ENCODE data around the gene TSPAN14.

Gene TSPAN14

GRCh38 chr10:80454513-80455460, 677 bp downstream of the TSPAN14 start:
- DNase-seq (ENCODE audit: low read depth): no peak

GRCh38 chr10:80455461-80456349, 1.6 kb downstream of the TSPAN14 start:
- DNase-seq (ENCODE audit: low read depth): no peak

- no peak for DNase-seq (ENCODE audit: low read depth)
Measured at GRCh38 chr10:80457554-80458262, 3.6 kb downstream of the TSPAN14 start.

- no peak for DNase-seq (ENCODE audit: low read depth)
Measured at GRCh38 chr10:80458263-80458625, 4.1 kb downstream of the TSPAN14 start.

GRCh38 chr10:80458638-80459037, 4.5 kb downstream of the TSPAN14 start:
- DNase-seq (ENCODE audit: low read depth): no peak

GRCh38 chr10:80459047-80459865, 5.1 kb downstream of the TSPAN14 start:
- peak; percentile 82 for DNase-seq (ENCODE audit: low read depth)

- DNase-seq (ENCODE audit: low read depth): no peak
Measured at GRCh38 chr10:80460399-80461207, 6.5 kb downstream of the TSPAN14 start.

- DNase-seq (ENCODE audit: low read depth): no peak
Measured at GRCh38 chr10:80461208-80462183, 7.4 kb downstream of the TSPAN14 start.

GRCh38 chr10:80462299-80462980, 8.3 kb downstream of the TSPAN14 start:
- DNase-seq (ENCODE audit: low read depth): no peak

GRCh38 chr10:80462981-80463741, 9.1 kb downstream of the TSPAN14 start:
- no peak for DNase-seq (ENCODE audit: low read depth)

GRCh38 chr10:80463868-80464267, 9.8 kb downstream of the TSPAN14 start:
- DNase-seq (ENCODE audit: low read depth): no peak

GRCh38 chr10:80464557-80465450, 10.7 kb downstream of the TSPAN14 start:
- no peak for DNase-seq (ENCODE audit: low read depth)

- DNase-seq (ENCODE audit: low read depth): no peak
Measured at GRCh38 chr10:80465451-80465835, 11.3 kb downstream of the TSPAN14 start.

GRCh38 chr10:80465839-80466590, 11.9 kb downstream of the TSPAN14 start:
- DNase-seq (ENCODE audit: low read depth): no peak

- DNase-seq (ENCODE audit: low read depth): no peak
Measured at GRCh38 chr10:80466724-80467326, 12.7 kb downstream of the TSPAN14 start.

GRCh38 chr10:80468002-80468401, 13.9 kb downstream of the TSPAN14 start:
- DNase-seq (ENCODE audit: low read depth): no peak
